OCI-LY3 (cell line): ENCODE measurements around the gene VIPR2.

Source experiments
- H2AFZ ChIP-seq: fragments of 200-600, 300-600 bp; shearing (Covaris generic); 2 replicates; pipeline ENCODE4 v1.6.0; 2014; ENCODE audit warnings: antibody characterized with exemption, low read depth, low read length
- H3K27ac ChIP-seq: fragments of 200-600, 300-600 bp; sonication (generic); 2 replicates; pipeline ENCODE4 v1.5.1; 2014; ENCODE audit warnings: mild to moderate bottlenecking, low read length, moderate library complexity, mixed read lengths
- H3K27me3 ChIP-seq: fragments of 200-600, 300-600 bp; sonication (generic); 2 replicates; pipeline ENCODE4 v1.6.1; 2014; ENCODE audit warnings: low read depth, low read length, mixed read lengths
- H3K36me3 ChIP-seq: fragments of 200-600, 300-600 bp; sonication (generic); replicated peaks from 2 replicates; pipeline ENCODE3; 2014; ENCODE audit warnings: low read depth, low read length, mixed read lengths
- H3K4me1 ChIP-seq: fragments of 300-600, 200-600 bp; sonication (generic); 2 replicates; pipeline ENCODE4 v1.6.1; 2014; ENCODE audit warnings: low read length, mixed read lengths
- H3K4me2 ChIP-seq: fragments of 200-600, 300-600 bp; sonication (generic); 2 replicates; pipeline ENCODE4 v1.6.1; 2014; ENCODE audit warnings: low read length, mixed read lengths
- H3K4me3 ChIP-seq: fragments of 300-600, 200-600 bp; sonication (generic); 2 replicates; pipeline ENCODE4 v1.5.1; 2014; ENCODE audit warnings: antibody characterized with exemption, mild to moderate bottlenecking, low read length, moderate library complexity
- H3K79me2 ChIP-seq: fragments of 300-600, 200-600 bp; shearing (Covaris generic); 2 replicates; pipeline ENCODE4 v1.6.1; 2014; ENCODE audit warnings: mild to moderate bottlenecking, low read length, mixed read lengths
- H3K9ac ChIP-seq: fragments of 300-600, 200-600 bp; shearing (Covaris generic); 2 replicates; pipeline ENCODE4 v1.6.0; 2014; ENCODE audit warnings: mild to moderate bottlenecking, low read length, moderate library complexity
- H3K9me3 ChIP-seq: fragments of 200-600, 300-600 bp; shearing (Covaris generic); 2 replicates; pipeline ENCODE4 v1.6.1; 2014; ENCODE audit warnings: low read length, mixed read lengths; ENCODE audit not compliant: insufficient read depth
- H4K20me1 ChIP-seq: fragments of 200-600, 300-600 bp; sonication (generic); 2 replicates; pipeline ENCODE4 v1.6.1; 2016; ENCODE audit warnings: low read length, mixed read lengths; ENCODE audit not compliant: insufficient read depth
- CTCF ChIP-seq: fragments of 200-600, 300-600 bp; sonication (generic); IDR thresholded peaks from 2 replicates; pipeline ENCODE4 v1.5.1; 2014; ENCODE audit warnings: antibody characterized with exemption, low read length, low read depth
- EZH2phosphoT487 ChIP-seq: fragments of 200-600 bp; shearing (Covaris generic); IDR thresholded peaks from 2 replicates; pipeline ENCODE4 v1.6.1; 2018; ENCODE audit warnings: antibody characterized with exemption, mixed run types, low read depth

The VIPR2 gene

GRCh38 chr7:159040146-159040545 lies 104.5 kb downstream of the VIPR2 start:
- H3K9me3 ChIP-seq: no peaks in the 10 kb centered on the region
- no peak overlapping the region for H3K9ac ChIP-seq
- no peak overlapping the region for H3K4me3 ChIP-seq
- H3K4me1 ChIP-seq: no peaks in the 10 kb centered on the region
- H3K36me3 ChIP-seq: no peaks in the 10 kb centered on the region
- H3K27me3 ChIP-seq: 0 out of 2 replicates have a peak, but pooled peaks cover 3% of the 10 kb centered on the region
- H3K27ac ChIP-seq: no peak overlapping the region
- TF ChIP-seq CTCF (no peak), EZH2phosphoT487 (no peak)
- H4K20me1 ChIP-seq: no peaks in the 10 kb centered on the region
- no peak overlapping the region for H3K4me2 ChIP-seq
- no peak overlapping the region for H2AFZ ChIP-seq
- no peaks in the 10 kb centered on the region for H3K79me2 ChIP-seq

- Histone ChIP-seq H3K79me2 (no peaks in the 10 kb centered on the region), H3K27ac (no peak overlapping the region), H3K4me3 (no peak overlapping the region), H3K9me3 (no peaks in the 10 kb centered on the region), H3K36me3 (no peaks in the 10 kb centered on the region), H3K4me2 (no peak overlapping the region), H3K4me1 (no peaks in the 10 kb centered on the region), H3K27me3 (0 out of 2 replicates have a peak, but pooled peaks cover 3% of the 10 kb centered on the region), H3K9ac (no peak overlapping the region), H2AFZ (no peak overlapping the region), H4K20me1 (no peaks in the 10 kb centered on the region)
- no peak for TF ChIP-seq EZH2phosphoT487
- TF ChIP-seq CTCF: no peak
Observed at GRCh38 chr7:159039716-159040115, 105.0 kb downstream of the VIPR2 start.

GRCh38 chr7:159038066-159038465 lies 106.6 kb downstream of the VIPR2 start:
- H3K27ac ChIP-seq: no peak overlapping the region
- no peak overlapping the region for H3K9ac ChIP-seq
- H3K4me1 ChIP-seq: no peaks in the 10 kb centered on the region
- H4K20me1 ChIP-seq: no peaks in the 10 kb centered on the region
- no peak overlapping the region for H3K4me2 ChIP-seq
- 0 out of 2 replicates have a peak, but pooled peaks cover 3% of the 10 kb centered on the region for H3K27me3 ChIP-seq
- no peak overlapping the region for H2AFZ ChIP-seq
- TF ChIP-seq CTCF (no peak), EZH2phosphoT487 (no peak)
- H3K4me3 ChIP-seq: no peak overlapping the region
- no peaks in the 10 kb centered on the region for H3K79me2 ChIP-seq
- no peaks in the 10 kb centered on the region for H3K9me3 ChIP-seq
- no peaks in the 10 kb centered on the region for H3K36me3 ChIP-seq

- no peaks in the 10 kb centered on the region for H3K4me1 ChIP-seq
- no peaks in the 10 kb centered on the region for H3K79me2 ChIP-seq
- 0 out of 2 replicates have a peak, but pooled peaks cover 3% of the 10 kb centered on the region for H3K27me3 ChIP-seq
- no peak overlapping the region for H3K27ac ChIP-seq
- H3K36me3 ChIP-seq: no peaks in the 10 kb centered on the region
- no peak for TF ChIP-seq CTCF
- no peak for TF ChIP-seq EZH2phosphoT487
- H3K4me3 ChIP-seq: no peak overlapping the region
- H2AFZ ChIP-seq: no peak overlapping the region
- H4K20me1 ChIP-seq: no peaks in the 10 kb centered on the region
- H3K4me2 ChIP-seq: no peak overlapping the region
- H3K9ac ChIP-seq: no peak overlapping the region
- H3K9me3 ChIP-seq: no peaks in the 10 kb centered on the region
Observed at GRCh38 chr7:159036916-159037605, 107.6 kb downstream of the VIPR2 start.
